ENCODE results near the gene RILP.
A peak's percentile ranks its signal among the peaks of the same experiment; 100 is the strongest.
"Not testable (repeated sequence)": the region's sequence is repeated elsewhere in the genome, so short reads cannot be mapped to it uniquely, and the experiment has no call there.

RILP gene

GRCh38 chr17:1649844-1650501, at the start of gene RILP:
TSS of gene RILP (minus strand) at chr17:1649866. CDS start at chr17:1649804, 62 bp downstream.
- DNase-seq (ENCODE audit: low spot score) = no peak
- TF ChIP-seq CTCF (IDR thresholded peaks at IDR 0.05; ENCODE audit: extremely low read depth, missing control alignments) = no peak

- no peak for DNase-seq (ENCODE audit: low spot score)
- TF ChIP-seq CTCF (IDR thresholded peaks at IDR 0.05; ENCODE audit: extremely low read depth, missing control alignments) = no peak
Observed at GRCh38 chr17:1697681-1698080, 48.0 kb upstream of the RILP start.

- TF ChIP-seq CTCF (IDR thresholded peaks at IDR 0.05; ENCODE audit: extremely low read depth, missing control alignments) = no peak
- DNase-seq (ENCODE audit: low spot score) = peak; percentile 66
Observed at GRCh38 chr17:1695365-1695764, 45.7 kb upstream of the RILP start.

- TF ChIP-seq CTCF (IDR thresholded peaks at IDR 0.05; ENCODE audit: extremely low read depth, missing control alignments) = no peak
Observed at GRCh38 chr17:1693339-1693738, 43.7 kb upstream of the RILP start.

GRCh38 chr17:1690544-1691221, 41.0 kb upstream of the RILP start:
- DNase-seq (ENCODE audit: low spot score) = no peak
- no peak for TF ChIP-seq CTCF (IDR thresholded peaks at IDR 0.05; ENCODE audit: extremely low read depth, missing control alignments)

More at GRCh38 chr17:1693339-1693738, 43.7 kb upstream of the RILP start:
- no peak for DNase-seq (ENCODE audit: low spot score)

GRCh38 chr17:1688405-1688804, 38.7 kb upstream of the RILP start:
- DNase-seq (ENCODE audit: low spot score) = not testable (repeated sequence)

GRCh38 chr17:1686086-1686485, 36.4 kb upstream of the RILP start:
- no peak for TF ChIP-seq CTCF (IDR thresholded peaks at IDR 0.05; ENCODE audit: extremely low read depth, missing control alignments)
- no peak for DNase-seq (ENCODE audit: low spot score)

Measured in GM20000 (cell line).